ENCODE results near the gene IL17B.

Gene IL17B

GRCh38 chr5:149379177-149379761, at the start of gene IL17B:
Gene IL17B (minus strand): TSS chr5:149379292. CDS start chr5:149379225, 67 bp downstream.
- no peak for DNase-seq

GRCh38 chr5:149428032-149428431, 48.9 kb upstream of the IL17B start:
- DNase-seq = no peak

GRCh38 chr5:149427374-149427773, 48.3 kb upstream of the IL17B start:
- DNase-seq = no peak

GRCh38 chr5:149426931-149427330, 47.8 kb upstream of the IL17B start:
- DNase-seq = no peak

GRCh38 chr5:149425729-149426128, 46.6 kb upstream of the IL17B start:
- DNase-seq = no peak

GRCh38 chr5:149424371-149425315, 45.6 kb upstream of the IL17B start:
- no peak for DNase-seq

- DNase-seq = no peak
Measured at GRCh38 chr5:149423794-149424268, 44.7 kb upstream of the IL17B start.

- DNase-seq = no peak
Measured at GRCh38 chr5:149423049-149423793, 44.1 kb upstream of the IL17B start.

GRCh38 chr5:149422366-149423048, 43.4 kb upstream of the IL17B start:
- DNase-seq = peak; percentile 45

GRCh38 chr5:149421834-149422233, 42.7 kb upstream of the IL17B start:
- DNase-seq = no peak

GRCh38 chr5:149421372-149421685, 42.2 kb upstream of the IL17B start:
- no peak for DNase-seq

- no peak for DNase-seq
Measured at GRCh38 chr5:149420545-149421371, 41.7 kb upstream of the IL17B start.

GRCh38 chr5:149419859-149420544, 40.9 kb upstream of the IL17B start:
- DNase-seq = no peak

- DNase-seq = no peak
Measured at GRCh38 chr5:149419532-149419858, 40.4 kb upstream of the IL17B start.

GRCh38 chr5:149418910-149419531, 39.9 kb upstream of the IL17B start:
- DNase-seq = no peak

GRCh38 chr5:149417711-149418368, 38.7 kb upstream of the IL17B start:
- no peak for DNase-seq

- no peak for DNase-seq
Measured at GRCh38 chr5:149416987-149417710, 38.1 kb upstream of the IL17B start.

- DNase-seq = no peak
Measured at GRCh38 chr5:149415066-149415967, 36.2 kb upstream of the IL17B start.

Data from hematopoietic multipotent progenitor cell treated with erythropoietin and hydrocortisone succinate and interleukin-3 and kit ligand, for 4 days (in vitro differentiated cells).